Stimulated activated CD8-positive, alpha-beta memory T cell treated with anti-CD3 and anti-CD28 coated beads, Interleukin-12 subunit alpha, Interleukin-12 subunit beta, amount 100 ng/mL, for 24 hours (primary cell): ENCODE measurements around the gene SIGLEC9.

ENCODE experiments used
- DNase-seq: peaks from one replicate; pipeline ENCODE4 v3.0.0-alpha.2; 2020; ENCODE audit errors: extremely low read depth

Gene SIGLEC9

DNA sequence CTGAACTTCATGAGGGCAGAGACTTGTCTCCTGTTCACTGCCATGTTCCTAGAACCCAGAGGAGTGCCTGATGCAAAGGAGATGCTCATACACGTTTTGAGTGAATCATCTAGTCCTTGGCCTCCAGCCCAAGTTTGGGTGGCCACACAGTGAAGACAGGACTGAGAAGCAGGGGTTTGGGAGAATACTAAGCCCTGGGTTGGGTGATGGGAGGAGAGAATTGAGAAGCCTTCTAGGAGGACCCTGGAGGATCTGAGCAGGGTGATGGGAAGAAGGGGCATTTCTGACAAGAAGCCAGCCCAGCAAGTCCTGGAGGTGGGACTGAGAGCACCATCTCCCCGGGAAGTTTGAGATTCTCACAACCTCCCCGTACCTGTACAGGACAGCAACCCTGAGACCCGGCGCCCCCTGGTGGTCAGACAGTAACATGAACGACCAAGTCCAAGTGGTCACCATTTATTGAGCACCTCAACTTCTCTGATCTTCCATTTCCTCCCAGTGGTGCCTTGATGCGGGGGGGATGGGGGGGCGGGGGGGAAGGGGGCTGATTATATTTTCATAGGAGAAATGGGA lies 27.5 kb upstream of the SIGLEC9 start:
- peak; percentile 31 for DNase-seq

DNA sequence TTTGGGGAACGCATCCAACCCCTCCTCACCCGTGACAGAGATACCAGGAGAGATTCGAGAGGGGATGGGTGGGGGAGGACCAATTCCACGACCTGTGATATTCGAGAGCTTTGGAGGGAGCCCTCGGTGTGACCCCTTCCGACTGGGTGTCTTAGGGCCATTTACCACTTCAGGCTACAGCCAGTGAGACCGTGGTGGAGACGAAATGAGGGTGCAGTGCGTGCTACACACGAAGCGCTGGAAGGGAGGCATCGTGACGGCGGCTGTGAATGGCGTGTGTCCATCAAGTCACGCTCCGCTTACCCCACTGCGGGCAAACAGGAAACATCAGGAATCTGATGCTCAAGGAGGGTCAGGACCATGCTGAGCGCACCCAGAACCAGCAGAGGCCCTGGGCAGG lies 26.9 kb upstream of the SIGLEC9 start:
- DNase-seq = no peak

DNA sequence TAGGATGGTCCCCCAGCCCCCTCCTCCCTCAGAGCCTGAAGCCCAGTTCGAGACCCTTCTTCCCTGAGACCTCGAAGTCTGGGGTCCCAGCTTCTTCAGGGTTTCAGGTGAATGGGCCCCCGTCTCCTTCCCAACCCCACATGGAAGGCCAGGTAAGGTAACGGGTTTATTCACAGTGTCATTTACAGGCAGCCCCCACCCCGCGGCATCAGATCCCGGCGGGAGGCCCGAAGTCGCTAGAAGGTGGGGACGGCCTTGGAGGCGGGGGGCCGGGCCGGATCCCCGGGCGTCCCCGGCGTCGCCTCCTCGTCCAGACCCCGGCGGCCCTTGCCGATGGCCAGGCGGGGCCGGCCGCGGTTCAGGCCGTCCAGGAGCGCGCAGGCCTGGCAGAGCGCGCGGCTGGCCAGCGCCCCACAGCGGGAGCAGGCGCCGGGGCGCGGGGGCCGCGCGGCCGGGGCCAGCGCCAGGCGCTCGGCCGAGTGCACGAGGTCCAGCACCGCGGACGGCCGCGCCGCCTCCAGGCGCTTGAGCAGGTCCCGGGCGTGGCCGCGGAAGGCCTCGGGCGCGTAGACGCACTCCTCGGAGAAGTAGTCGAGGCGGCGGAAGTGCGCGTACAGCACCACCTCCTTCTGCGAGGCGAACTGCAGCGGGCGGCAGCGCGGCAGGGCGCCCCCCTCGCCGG lies 26.2 kb upstream of the SIGLEC9 start:
- DNase-seq = no peak

DNA sequence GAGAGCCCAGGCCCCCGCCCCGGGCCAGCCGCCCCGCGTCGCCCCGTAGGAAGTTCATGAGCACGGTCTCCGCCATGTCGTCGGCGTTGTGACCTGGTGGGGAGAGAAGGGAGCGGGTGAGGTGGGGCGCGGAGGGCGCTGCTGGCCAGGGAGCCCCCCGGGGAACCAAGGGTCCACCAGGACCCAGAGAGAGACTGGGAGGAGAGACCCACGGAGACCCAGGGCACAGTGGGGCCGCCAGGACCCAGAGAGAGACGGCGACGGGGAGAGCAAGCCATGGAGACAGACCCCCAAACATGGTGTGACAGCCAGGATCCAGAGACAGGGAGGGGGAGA lies 25.7 kb upstream of the SIGLEC9 start:
- DNase-seq = no peak

DNA sequence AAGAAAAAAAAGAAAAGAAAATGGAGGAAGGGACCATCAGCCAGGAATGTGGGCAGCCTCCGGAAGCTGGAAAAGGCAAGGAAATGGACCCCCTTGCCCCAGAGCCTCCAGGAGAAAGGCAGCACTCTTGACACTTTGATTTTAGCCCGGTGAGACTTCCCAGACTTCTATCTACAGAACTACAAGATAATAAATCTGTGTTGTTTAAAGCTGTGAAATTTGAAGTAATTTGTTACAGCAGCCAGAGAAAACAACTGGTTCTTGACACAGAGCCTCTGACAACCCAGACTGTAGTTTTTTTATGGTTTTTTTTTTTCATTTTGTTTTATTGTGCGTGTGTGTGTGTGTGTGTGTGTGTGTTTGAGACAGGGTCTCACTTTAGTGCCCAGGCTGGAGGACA lies 24.1 kb upstream of the SIGLEC9 start:
- no peak for DNase-seq

DNA sequence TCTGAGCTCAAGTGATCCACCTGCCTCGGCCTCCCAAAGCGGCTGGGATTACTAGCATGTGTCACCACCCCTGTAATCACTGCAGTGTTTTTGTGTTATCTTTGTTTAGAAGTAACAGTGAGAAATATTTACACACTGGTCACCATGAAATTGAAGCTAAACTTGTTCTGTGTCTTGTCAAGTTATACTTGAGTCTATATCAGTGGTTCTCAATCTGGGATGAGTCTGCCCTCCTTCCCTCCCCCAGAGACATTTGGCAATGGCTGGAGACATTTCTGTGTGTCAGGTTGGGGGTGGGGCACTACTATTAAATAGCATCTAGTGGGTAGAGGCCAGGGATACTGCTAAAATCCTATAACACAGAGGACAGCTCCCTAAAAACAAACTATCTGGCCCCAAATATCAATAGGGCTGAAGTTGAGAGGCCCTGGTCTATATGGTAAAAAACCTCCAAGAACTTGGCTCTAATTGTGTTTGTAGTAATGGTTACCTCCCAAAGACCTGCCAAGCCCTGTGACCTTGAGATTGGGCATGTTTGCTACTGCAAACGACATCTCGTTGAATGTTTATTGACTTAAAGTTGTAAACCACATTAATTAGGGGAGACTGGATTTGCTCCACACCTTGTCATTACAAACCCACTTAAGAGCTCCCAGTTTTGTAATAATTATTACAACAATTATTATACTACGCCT lies 23.4 kb upstream of the SIGLEC9 start:
- DNase-seq = no peak

DNA sequence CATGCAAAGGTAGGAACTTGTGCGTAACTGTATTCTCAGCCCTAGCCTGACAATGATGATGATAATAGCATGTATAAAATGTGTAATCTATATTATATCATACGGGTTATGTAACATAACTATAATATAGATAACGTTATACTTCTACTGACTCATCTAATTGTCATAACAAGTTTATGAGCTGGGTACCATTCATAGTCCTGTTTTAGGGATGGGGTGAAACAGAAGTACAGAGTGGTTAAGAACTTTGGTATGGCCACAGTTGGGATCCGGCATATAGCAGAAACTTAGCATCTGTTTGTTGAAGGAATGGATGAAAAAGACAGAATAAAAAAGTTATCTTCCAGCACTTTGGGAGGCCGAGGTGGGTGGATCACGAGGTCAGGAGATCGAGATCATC lies 21.7 kb upstream of the SIGLEC9 start:
- no peak for DNase-seq

DNA sequence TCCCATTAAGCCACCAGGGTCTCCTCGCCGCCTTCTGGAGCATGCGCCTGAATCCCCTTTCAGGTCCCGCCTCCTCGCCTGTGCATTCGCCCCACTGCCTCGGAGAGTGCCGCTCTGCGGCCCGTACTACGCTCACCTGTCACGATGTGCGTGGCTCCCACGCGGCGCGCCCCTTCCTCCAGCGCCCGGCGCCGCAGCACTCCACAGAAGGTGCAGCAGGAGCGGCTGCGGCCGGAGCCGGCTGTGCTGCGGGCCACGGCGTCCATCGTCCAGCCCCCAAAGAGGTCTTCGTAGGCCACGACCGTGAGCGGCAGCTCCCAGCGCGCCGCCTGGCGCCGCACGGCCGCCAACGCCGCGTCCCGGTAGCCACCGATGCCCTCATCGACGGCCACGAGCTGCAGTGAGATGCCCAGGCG lies 20.8 kb upstream of the SIGLEC9 start:
- DNase-seq = no peak

DNA sequence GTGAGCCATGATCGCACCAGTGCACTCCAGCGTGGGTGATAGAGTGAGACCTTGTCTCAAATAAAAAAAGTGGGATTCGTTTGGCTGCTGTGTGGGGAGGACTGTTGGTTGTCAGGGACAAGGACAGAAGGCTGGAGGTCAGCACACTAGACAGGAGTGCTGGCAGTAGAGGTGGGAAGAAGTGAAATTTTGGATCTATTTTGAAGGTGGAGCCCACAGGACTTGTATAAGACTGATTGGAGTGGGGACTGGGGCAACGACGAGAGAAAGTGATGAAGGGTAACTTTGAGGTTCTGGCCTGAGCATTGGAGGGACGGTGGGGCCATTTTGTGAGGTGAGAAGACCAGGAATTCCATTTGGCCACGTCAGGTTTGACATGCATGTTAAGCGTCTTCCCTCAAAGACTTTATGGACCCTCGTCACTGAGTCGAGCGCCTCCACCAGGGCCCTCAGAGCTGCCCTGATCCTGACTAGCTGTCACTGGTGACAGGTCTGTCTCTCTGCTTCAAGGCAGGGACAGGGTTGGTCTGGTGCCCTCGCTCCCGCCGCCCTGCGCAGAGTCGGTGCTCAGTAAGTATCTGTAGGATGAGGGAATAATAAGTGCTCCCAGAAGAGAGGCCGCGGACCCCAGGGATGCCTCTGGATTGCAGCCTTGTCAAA lies 17.2 kb upstream of the SIGLEC9 start:
- DNase-seq = no peak

DNA sequence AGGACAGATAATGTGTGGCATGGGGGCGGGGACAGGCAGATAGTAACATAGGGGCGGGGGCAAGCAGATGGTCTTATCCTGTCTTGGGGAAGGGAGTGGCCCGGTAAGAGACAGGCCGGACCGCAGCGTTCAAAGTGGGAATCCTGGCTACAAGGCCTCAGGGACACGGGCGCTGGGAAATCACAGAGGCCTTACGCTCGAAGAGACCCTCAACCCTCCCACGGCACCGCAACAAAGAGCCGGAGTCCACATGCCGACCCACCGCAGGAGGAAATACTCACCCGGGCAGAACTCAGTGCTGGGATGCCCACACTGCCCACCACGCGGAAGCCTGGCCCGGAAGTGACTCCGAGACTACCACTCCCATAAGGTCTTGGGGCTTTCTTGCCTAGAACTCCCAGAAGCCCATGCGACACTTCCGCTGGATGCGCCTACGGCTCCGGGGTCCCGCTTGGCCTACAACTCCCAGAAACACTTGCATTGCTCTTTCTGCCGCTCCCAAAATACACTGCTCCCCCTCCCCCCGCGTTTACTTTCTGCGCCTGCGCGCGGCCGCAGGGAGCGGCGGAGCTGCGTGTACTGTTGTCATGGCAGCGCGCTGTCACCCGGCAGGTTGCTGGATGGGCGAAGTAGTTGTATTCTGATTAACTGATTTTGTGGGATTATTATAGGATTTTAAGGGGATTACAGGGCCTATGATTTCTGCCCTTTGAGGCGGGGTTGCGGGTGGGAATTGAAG lies 16.5 kb upstream of the SIGLEC9 start, which contains the start of gene CTU1:
Gene CTU1, minus strand, starts transcription at position 344 of the 739 bp plus-strand sequence. CDS start 3,840 bp downstream, outside the sequence.
- DNase-seq = peak; percentile 96

DNA sequence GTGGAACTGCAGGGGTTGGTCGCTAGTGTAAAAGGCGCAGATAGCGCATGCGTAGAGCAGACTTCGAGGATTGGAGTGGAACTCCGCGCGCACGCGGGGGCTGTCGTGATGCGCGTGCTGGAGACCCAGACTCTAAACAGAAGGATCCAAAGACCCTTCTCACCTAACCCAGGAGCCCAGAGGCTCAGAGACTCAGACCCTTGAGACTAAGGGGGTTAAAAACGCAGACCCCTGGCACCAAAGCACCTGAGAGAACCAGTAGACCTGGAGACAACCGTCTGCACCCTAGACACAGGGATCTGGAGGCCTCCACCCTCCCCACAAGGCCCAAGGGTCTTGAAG lies 15.9 kb upstream of the SIGLEC9 start:
- peak; percentile 38 for DNase-seq

DNA sequence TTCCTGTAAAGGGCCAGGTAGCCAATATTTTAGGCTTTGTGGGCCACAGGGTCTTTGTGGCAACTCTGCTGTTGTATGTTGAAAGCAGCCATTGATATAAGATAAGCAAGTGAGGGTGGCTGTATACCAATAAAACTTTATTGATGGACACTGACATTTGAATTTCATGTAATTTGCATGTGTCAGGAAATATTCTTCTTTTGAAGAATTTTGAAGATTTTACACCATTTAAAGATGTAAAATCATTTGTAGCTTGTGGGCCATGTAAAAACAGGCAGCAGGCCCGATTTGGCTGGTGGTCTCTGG lies 14.1 kb upstream of the SIGLEC9 start:
- DNase-seq = no peak

DNA sequence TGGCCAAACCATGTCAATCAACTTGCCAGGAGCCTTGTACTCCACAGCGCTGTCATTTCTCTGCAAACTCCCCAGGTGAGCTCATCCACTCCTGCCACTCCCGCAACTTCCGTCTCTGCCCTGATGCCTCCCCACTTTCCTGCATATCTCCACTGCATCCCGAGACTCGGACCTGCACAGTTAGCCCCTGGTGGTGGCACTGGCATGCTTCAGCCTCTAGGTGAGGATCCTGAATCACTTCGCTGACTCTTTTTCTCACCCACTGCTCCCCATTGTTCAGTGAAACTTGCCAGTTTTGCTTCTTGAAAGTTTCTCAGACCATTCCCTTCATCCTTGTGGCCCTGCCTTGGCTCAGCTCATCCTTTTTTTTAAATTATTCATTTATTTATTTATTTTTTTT lies 13.1 kb upstream of the SIGLEC9 start:
- DNase-seq = no peak

DNA sequence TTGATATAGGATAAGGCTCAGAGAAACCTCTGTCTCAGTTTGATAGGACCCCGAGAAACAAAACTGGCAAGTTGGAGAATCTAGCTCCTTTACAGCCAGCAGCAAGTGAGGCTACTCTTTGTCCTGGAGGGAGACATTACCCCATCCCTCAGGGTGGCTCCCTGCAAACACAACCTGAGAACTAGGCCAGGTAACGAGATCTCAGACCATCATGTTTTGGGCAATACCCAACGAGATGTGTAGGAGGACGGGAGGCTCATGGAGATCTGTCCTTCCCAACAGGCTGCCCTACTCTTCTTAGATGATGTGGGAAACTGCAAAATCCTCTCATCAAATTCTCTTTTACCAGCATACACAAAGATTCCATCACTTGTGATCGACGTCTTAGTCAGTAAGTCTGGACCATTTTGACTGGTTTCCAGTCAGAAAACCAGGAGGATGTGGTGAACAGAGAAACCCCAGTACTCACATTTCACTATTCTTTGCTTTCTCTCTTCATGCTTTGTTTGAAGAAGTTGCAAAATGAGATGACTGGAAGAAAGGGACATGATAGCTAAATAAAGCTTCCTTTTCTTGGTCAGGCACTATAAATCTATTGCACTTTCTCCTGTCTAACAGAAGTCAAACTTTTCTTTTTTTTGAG lies 10.5 kb upstream of the SIGLEC9 start:
- no peak for DNase-seq

DNA sequence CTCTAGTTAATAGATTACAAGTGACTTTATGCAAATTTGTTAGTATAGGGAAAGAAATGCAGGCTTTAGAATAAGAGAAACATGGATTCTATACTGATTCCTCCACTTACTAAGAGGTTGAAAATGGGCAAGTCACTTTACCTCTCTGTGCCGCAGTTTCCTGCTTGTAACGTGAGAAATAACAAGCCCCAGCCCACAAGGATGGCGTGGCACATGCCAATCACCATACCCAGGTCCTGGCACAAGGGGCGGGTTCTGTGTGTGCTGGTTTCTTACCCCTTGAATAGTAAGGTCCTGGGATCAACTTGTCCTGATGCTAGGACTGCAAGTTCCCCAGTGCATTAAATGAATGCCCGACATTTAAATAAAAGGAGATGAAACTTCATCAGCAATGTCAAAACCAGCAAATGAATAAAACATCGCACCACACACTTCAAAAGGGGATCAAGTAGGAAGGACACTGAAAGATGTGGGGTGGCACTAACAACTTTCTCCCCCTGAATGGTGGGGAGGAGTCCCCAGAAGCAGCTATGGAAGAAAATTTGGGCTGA lies 7.9 kb upstream of the SIGLEC9 start:
- DNase-seq = no peak

DNA sequence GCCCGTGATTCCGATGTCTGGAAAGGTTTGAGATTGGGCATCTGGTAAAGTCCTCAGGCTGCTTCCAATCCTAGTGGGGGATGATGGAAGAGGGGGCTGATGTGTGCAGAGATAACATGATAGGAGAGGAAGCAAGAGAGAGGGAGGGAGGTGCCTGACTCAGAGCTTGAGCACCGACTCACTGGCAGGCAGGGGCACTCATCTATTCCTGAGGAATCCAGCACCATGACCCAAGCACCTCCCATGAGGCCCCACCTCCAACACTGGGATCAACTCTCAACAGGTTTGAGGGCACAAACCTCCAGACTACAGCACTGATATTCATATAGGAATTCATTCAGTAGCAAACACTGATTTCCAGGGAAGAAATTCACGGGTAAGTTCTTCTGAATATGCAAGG lies 5.6 kb upstream of the SIGLEC9 start:
- no peak for DNase-seq

DNA sequence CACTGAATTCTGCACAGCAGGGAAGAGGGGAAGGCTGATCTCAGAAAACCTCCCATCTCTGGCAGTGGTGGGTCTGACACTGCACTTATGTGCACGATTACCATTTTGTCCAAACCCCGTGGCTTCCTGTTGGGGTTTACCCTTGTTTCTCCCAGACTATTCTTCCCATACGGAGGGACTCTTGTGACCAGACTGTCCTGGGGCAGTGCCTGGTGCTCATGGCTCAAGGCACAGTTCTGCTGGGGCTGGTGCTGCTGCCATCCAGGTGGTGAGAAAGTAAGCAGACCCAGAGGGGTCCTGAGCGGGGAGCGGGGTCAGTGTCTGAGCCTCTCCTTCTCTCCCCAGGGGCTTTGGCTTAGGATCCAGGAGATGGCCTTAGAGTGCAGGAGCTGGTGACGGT lies 5.1 kb upstream of the SIGLEC9 start:
- no peak for DNase-seq

DNA sequence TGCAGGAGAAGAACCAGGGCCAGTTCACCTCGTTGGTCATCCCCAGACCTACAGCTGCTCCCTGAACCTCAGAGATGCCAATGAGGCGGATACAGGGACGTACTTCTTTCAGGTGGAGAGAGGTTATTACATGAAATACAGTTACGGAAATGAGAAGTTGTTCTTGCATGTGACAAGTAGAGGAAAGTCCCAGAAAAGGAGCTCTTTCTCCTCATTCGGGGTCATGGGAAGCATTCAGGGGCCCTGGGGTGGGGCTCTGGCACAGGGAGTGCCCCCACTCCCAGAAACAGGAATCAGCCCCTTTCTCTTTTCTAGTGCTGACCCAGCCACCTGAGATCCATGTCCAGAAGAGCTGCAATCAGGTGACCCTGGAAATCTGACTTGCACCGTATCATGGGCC lies 4.5 kb upstream of the SIGLEC9 start:
- DNase-seq = no peak

DNA sequence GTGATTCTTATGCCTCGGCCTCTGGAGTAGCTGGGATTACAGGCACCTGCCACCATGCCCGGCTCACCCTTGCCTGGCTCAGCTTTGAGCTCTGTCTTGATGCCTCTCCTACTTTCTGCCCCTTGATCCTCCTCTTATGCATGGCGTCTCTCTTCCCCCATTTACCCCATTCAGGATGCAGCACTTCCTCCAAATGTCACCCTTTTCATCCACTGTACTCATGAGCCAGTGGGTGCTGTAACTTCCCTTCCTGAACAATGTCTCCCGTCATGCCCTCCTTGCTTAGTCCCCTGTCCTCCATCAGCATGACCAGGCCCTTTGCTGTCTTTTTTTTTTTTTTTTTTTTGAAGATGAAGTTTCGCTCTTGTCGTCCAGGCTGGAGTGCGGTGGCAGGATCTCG lies 3.4 kb upstream of the SIGLEC9 start:
- DNase-seq = no peak

DNA sequence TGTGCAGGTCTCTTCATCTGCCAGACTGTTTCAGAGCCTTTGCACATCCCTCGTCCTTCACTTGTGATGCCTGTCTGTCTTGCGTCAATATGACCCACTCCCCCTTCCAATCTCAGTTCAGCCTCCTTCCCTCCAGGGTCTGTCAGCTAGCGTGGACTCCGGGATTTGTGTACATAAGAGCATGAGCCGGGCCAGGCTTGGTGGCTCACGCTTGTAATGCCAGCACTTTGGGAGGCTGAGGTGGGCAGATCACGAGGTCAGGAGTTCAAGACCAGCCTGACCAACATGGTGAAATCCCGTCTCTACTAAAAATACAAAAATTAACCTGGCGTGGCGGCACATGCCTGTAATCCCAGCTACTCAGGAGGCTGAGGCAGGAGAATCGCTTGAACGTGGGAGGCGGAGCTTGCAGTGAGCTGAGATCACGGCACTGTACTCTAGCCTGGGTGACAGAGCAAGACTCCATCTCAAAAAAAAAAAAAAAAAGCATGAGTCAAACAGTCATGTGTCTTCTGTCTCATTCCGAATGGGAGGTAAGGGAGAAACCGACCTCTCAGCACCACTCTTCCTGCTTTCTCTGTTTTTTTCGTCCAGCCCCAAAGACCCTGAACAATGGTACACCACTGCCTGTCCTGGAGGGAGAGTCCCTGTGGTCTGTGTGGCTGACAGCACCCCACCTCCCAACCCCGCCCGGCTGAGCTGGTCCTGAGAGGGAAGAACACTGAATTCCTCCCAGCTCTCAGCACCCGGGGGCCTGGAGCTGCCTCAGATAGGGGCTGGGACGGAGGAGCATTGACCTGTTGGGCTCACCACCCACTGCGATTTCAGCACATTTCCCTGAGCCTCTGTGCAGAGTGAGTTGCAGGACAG lies 2.4 kb upstream of the SIGLEC9 start:
- no peak for DNase-seq

DNA sequence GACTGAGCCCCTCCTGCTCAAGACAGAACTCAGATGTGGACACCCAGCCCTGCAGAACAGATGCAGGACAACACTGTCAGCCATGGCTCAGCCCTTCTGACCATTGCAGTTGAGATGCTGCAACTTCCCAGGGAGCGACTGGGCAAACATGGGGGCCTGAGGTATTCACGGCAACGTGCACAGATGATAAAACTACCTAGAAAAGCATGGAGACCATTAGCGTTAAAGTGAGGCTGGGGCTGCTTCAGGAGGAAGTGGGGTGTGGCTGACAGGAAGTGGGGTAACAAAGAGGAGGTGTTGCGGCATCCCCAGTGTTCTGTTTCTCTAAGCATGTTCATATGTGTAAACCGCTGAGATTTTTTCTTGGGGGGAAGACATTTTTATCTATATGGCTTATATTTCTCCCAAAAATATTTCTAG lies 1.3 kb upstream of the SIGLEC9 start:
- DNase-seq = no peak
